Frontal cortex (tissue), 4 donors: ENCODE data around the gene CHST15. TPM values are rescaled to one million over a fixed set of nuclear protein-coding genes. Genes with fewer than 3 reads are reported as not detected.
"Not testable (repeated sequence)": the region's sequence is repeated elsewhere in the genome, so short reads cannot be mapped to it uniquely, and the experiment has no call there.

ENCODE experiments used
- DNase-seq, 2 donors: peaks; one replicate each; pipeline ENCODE4 v3.0.0; 2012; ENCODE audit warnings: low spot score in 2 of 2
- FAIRE-seq: peaks from 2 replicates; lab custom pipeline; 2012; peaks lifted over from hg19 to GRCh38; lab: Jason Lieb, UNC
- total RNA-seq: library from RNA; depleted of rRNA; stranded (reverse); fragments of >200 nt; gene quantifications from one replicate; pipeline ENCODE4 v1.2.3, GENCODE V29; 2014
- donor health status: control.
- donor health status: control.
- donor health status: control.

Gene CHST15
- total RNA-seq, 1 donor from 2014 or later = 48.9 TPM

DNA sequence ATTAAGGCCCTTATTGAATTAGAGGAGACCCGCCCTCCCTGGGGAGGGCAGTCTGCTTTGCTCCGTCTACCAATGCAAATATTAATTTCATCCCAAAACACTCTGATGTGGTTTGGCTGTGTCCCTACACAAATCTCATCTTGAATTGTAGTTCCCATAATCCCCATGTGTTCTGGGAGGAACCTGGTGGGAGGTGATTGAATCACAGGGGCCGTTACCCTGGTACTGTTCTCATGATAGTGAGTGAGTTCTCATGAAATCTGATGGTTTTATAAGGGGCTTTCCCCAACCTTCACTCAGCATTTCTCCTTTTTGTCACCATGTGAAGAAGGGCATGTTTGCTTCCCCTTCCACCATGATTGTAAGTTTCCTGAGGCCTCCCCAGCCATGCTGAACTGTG lies 7.3 kb upstream of the CHST15 start:
- not testable (repeated sequence) for FAIRE-seq, DNase-seq

DNA sequence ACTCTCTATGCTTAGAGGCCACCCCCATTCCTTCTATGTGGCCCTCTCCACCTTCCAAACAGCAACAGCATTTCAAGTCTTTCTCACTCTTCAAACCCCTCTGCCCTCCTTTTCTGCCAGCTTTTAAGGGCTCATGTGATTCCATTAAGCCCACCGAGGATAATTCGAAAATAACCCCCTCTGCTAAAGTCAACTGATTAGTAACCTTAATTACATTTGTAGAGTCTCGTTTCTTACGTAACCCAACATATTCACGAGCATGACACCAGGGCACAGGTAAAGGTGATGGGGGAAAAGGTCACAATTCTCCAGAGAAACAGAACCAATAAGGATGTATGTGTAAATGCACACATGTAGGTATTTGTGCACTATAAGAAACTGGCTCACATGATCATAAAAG lies 6.7 kb upstream of the CHST15 start:
- no peak for FAIRE-seq
- DNase-seq = no peak

DNA sequence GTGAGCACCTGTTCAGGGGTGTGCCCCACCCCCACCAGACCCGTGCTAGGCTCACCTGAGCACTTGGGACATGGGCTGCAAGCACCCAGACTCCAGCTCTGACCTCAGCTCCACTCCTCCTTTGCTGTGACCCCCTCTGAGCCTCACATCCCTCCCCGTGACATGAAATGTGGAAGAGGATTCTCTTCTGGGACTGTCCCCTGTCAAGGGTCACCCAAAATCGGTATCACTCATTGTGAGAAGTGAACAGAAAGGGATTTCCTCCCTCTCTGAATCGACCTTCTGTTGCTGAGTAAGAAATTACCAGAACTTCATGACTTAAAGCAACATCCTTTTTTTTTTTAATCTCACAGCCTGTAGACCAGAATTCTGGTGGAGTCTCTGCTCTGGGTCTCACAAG lies 6.2 kb upstream of the CHST15 start:
- no peak for FAIRE-seq
- no peak for DNase-seq

DNA sequence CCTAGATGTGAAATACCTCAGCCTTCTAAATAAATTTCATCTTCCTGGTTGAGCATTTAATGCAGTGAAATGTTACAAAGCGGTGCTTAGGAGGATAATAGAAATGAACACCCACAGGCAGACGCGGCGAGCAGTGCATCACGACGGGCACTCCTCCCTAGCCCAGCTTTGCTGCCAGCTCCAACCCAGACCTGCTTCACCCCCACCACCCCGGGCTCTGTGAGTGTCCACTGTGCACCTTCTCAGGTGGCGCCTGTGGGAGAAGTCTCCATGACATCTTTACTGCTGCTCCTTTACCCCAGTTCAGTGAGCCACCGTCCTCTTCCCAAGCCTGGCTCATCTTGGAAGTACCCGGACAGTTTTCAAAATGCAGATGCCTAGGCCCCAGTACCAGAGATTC lies 5.2 kb upstream of the CHST15 start:
- FAIRE-seq (no peak), DNase-seq (no peak)

DNA sequence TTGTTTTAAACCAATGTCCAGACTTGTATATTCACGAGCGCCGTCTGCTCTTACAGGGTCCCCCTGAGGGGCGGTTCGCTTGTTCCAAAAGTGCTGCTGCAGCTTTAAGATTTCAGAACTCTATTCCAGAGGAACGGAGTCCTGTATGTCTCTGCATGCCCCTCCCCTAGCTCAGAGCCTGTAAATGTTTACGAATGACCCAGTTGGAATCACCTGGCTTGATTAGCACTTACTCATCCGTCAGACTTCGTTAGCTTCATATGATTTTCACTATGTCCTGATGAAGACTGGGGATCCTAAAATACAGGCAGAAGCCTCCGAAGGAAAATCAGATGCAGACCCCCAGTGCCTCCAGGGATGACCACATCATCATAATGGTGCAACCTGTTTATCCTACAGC lies 4.5 kb upstream of the CHST15 start:
- FAIRE-seq = no peak
- DNase-seq = no peak

DNA sequence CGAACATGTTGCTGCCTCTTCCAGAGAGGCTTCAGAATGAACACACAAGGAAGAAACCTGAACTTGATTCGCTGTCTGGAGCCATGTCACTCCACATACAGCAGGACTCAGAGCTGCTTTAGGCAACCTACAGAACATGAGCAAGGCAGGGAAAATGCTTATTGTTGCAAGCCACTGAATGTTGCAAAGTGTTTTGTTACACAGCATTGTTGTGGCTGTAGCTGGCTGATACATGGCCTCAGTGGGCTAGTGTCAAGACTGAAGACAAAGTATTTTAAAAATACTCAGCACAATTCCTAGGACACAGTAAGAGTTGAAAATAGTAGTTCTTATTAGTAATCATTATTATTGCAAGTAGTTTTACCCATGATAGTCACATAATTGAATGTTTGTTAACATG lies 3.1 kb upstream of the CHST15 start:
- DNase-seq (no peak), FAIRE-seq (no peak)

DNA sequence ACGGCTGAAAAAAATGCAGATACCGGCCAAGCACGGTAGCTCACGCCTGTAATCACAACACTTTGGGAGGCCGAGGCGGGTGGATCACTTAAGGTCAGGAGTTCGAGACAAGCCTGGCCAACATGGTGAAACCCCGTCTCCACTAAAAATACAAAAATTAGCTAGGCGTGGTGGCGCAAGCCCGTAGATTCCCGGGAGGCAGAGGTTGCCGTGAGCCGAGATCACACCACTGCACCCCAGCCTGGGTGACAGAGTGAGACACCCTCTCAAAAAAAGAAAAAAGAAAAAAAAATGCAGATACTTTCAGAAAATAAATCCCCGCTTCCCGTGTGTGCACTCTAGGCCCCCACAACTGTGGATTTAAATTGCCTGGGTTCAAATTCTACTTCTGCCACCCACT lies 2.4 kb upstream of the CHST15 start:
- not testable (repeated sequence) for FAIRE-seq, DNase-seq

DNA sequence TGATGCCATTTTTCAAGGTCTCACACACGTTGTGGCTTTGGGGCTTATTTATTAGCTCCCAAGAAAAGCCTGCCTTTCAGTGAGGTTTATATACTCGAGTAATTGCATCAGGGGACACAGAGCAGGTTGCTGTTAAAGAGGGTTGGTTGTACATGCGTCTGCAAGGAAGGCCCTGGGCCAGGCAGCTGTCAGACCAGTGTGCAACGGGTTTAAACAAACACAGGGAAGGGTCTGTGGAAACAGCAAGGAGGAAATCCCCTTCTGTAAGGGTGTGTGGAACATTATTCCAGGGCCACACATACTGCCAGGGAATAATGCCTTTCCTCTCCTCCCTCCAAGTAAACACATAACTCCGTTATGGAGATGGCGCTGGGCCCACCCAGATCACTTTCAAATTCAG lies 1.7 kb upstream of the CHST15 start:
- DNase-seq = no peak
- FAIRE-seq = no peak

DNA sequence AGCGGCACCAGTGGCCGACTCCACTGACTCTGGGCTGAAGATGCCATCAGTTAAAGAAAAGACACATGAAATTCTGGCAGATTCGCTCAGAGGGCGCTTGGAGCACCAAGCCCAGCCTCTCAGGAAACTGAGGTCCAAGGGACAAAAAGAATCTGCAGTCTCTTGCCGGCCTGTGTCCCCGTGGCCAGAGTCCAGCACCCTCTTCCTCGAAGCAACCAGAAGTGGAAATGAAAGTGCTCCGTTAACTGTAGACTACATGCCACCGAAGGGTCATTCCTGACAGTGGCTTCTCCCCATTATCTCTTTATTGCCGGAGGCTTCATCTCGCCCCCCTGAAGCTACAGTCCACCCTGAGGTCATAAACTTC lies 1.0 kb upstream of the CHST15 start:
- DNase-seq = peak in 1 of 2 donors; percentile 33
- no peak for FAIRE-seq

DNA sequence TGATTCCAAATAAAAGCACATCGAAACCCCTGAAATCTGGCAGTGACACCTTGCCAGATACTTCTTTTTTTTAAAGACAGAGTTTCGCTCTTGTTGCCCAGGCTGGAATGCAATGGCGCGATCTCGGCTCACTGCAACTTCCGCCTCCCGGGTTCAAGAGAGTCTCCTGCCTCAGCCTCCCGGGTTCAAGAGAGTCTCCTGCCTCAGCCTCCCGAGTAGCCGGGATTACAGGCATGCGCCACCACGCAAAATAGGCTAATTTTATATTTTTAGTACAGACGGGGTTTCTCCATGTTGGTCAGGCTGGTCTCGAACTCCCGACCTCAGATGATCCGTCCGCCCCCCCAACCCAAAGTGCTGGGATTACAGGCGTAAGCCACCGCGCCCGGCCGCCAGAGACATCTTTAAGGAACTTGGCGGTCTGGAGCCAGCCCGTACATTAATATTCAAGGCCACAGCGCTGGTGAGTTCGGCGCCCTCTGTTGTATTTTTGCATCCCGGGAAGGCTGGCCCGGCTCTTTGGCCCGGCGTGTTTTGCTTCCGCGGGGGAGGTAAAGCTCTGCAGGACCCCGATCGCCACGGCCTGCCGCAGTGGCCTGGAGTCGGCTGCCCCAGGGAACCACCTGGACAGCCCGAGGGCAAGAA lies 498 bp upstream of the CHST15 start:
- peak; percentile 37 to 53 for DNase-seq
- not testable (repeated sequence) for FAIRE-seq

DNA sequence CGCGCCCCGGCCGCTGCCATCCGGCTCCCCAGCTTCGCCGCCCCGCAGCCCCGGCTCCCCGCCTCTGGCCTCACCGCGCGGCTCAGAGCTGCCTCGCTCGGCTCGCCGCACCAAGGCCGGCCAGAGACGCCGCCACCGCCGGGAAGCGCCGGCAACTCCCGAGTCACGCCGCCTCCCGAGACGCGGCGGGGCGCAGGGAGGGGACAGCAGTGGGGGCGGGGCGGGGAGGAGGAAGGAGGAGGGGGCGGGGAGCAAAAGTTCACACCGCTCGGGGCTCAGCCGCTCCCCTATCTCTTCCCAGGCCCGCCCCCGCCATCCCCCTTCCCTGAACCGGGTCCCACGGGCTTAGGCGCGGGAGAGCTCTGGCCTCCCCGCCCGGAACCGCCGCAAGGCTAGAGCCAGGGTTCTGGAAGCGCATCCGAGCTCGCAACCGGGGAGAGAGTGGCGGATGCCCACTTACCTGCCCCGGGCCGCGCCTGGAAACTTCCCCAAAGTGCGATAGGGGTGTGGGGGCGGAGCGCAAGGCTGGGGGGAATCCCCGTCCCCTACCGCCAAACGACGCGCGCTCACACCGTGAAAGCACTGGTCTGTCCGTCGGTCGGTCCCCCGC lies 1.0 kb downstream of the CHST15 start:
- DNase-seq (peak; percentile 76 to 77), FAIRE-seq (no peak)

DNA sequence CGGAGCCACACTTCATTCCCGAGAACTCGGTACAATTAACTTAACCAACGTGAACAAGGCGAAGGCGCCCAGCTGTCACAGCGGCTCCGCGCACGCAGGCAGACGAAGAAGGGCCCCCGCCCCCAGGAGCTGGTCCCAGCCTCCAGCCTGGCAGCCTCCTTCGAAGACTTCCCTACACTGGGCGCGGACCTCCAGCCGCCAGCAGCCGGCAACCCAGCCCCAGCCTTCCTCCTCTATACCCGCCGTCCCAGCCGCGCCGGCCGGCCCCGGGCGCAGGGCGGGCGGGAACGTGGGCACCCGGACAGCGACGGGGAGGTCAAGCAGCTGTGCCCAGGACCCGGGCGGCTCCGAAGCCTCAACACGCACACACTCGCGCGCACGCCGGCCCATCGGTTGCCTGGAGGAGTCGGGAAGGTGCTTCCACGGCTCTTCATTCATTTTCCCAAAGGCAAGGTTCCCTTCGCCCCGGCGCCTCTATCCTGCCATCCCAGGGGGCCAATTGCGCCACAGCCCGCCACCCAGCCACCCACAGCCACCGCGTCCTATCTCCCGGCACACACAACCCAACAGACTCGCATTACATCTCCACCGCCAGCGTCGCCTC lies 1.6 kb downstream of the CHST15 start:
- DNase-seq (peak; percentile 46 to 51), FAIRE-seq (no peak)

DNA sequence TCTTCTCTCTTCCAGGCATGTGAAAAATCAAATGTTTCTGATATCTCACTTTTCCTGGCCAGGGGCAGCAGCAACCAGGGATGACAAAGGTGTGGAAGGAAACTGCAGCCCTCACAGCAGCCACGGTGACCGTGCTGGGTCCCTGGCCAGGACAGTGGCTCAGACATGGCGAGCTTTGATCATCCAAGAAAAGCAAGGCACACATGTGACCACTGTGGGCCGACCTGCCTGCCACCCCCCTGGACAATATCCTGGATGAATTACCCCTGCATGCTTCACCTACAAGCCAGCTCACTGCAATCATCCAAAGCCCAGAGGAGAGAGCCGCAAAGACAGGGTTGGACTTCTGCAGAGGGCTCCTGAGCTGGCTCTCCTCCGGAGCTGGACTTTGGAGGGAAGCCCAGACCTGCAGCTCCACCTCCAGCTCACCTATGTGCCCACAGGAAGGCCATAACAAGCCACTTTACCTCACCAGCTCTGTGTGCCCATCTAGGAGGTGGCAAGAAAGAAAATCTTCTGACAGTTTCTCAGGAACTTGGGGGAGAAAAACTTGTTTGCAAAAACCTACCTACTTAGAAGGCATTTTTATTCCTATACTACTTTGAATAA lies 2.7 kb downstream of the CHST15 start:
- DNase-seq (no peak), FAIRE-seq (no peak)

DNA sequence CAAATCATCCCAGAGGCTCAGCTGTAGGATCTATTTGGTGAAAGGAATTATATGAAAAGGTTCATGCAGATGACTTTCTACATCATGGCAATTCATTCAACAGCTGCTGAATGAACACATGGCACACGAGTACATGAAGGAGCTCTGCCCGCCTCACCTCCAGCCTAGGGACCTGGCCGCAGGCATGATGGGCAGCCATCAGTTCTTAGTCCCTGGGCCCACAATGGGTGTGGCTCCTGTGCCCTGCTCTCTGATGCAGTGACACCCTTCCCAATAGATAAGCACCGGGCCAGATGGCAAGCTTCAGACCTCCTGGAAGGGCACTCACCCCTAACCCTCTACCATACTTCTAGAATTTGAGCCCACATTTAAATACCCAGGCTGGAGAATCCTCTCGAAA lies 3.5 kb downstream of the CHST15 start:
- FAIRE-seq = no peak
- no peak for DNase-seq

DNA sequence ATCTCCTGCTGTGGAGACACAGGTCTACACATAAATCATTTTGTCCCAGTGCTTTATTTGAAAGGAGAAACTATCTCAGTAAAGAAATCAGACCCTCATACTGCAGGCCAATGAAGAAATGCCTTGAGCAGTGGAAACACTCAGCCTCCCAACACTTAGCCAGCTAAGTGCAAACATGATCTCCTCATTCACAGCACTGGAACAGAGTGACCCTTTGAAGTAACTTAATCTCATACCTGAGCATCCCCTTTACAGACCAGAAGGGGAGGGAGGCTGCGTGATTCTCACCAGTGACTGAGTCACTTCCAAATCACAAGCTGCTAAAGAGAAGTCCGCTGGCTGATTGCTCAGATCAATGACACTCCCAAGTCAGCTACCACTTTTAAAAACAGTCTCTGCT lies 4.5 kb downstream of the CHST15 start:
- DNase-seq (no peak), FAIRE-seq (no peak)

DNA sequence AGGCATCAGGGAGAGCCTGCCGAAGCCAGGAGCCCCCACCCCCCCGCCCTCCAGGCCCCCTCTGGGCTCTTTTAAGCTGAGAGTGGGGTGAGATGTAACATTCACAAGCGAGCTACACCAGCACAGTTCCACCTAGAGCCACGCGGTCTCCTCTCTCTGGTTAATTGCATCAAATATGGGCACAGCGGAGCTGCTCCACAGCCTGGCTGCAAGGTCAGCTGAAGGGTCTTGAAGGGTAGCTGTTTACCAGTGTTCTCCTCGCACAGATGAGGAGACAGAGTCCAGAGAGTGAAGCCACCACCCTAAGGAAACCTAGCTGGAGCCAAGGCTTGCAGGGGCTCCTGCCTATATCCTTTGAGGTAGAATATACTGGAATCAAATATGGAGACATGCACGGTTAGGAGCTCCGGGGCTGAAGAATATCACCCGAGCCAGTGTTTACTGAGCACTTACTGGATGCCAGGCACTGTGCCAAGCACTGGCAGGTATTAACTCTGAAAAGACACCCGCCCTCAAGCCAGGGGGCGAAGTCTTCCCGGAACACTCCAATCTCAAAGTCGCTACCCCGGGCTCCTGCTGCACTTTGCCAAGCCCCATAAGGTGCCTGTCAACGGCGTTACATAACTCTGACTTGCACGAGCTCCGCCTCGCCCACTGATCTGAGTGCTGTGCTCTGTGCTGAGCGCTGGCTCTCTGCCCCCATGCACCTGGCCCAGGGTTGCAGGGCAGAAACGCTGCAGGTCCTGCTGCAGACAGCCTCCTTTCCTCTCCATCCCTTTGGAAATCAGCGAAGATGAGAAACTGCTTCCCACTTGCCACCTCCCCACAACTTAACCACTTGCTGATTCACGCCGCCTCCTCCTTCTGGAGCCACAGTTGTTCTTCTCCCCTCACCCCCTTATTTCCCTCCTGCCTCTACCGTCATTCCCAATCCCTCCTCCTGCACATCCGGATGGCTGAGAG lies 5.4 kb downstream of the CHST15 start:
- DNase-seq (no peak), FAIRE-seq (no peak)

DNA sequence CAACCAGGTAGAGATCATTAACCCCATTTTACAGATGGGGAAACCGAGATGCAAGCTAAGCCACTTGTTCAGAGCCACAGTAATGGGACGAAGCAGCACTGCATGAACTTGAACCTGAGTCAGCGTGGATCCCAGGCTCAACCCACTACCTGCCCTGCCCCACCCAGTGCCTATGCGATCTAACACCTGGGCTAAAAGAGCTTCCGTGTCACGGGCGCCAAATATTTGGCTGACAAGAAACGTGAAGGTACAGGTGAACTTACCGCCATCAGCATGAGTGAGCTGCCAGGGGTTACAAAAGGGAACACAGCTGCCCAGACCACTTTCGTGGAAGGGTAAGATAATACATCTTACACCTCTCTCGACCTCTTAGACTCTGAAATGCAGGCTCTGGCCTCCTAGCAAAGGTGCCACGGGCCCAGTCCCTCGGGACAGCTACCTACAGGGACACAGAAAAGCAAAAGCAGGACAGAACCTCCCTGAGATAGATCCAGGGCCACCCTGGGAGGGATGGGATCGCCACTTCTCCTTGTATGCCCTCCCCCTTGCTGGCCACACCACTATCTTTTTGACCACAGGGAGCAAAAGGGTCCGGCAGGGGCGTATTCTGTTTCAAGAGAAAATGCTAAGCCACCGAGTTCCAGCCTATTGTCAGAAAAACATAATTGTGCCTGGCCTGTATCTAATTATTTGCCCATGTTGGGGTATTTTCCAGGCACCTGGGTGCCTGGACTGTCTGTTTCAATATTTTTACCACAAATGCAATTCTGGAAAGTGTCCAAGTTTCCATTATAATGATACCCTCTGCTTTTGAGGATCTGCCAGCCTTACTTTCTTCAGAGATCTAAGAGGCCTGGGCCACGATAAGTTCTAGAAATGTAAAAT lies 6.4 kb downstream of the CHST15 start:
- FAIRE-seq = no peak
- DNase-seq = no peak

DNA sequence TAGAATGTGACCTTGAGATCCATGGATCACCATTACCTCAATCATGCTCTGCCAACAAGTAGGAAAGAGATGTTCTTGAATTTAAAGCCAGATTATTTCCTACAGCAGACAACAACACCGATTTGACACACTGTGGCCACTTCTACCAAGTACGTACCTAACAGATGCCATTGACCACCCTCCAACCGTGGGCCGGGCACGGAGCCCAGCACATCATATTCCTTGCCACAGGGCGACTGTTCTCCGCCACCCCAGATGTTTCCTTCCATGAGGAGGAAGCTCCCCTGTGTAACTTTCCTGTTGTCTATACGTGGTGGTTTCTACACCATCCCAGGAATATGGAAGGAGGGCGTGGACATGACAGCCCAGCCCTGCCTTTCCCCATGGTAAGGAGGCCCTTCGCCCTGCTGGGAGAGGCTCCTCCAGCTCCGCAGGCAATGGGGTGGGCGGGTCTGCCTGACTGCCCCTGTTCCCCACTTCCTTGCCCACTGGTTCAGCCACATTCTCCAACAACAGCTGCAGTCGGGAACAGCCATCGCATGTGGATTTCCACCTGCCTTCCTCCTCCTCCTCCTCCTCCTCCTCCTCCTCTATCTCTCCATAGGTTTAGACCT lies 7.2 kb downstream of the CHST15 start:
- DNase-seq = no peak
- no peak for FAIRE-seq

DNA sequence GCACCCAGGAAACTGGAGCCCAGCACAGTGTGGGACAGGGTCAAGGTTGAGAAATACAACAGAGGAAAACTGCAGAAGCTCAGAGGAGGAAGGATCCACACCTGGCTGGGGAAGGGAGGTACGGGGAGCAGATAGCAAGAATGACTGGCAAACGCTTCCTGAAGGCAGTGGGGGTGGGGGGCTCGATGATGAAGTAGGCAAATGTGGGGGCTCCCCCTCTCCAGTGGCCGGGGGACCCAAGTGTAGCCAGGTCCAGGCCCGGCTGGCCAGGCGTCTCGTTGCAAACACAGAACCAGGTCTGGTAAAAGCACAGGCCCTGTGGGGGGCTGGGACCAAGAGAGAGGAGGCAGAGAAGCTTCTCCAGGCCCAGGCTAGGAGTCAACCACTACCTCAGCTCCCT lies 7.7 kb downstream of the CHST15 start:
- no peak for DNase-seq

More for the DNA sequence above, 7.7 kb downstream of the CHST15 start:
- FAIRE-seq = no peak
